ENCODE measurements around the gene NREP. TPM values are rescaled to one million over a fixed set of nuclear protein-coding genes. Genes with fewer than 3 reads are reported as not detected.

NREP gene
- total and polyA plus RNA-seq, 10 of the 15 experiments (the other 5 are each of a cell fraction or from before 2014, with no cell fraction given) = 20.6 to 117 (median 32.2) TPM

GRCh38 chr5:111805071-111805470, 48.1 kb upstream of the NREP start:
- ATAC-seq = no peak
- TF ChIP-seq PAX5 (IDR thresholded peaks at IDR 0.05; ENCODE audit: borderline replicate concordance, low read depth, low read length) (no peak), BCLAF1 (IDR thresholded peaks at IDR 0.05) (no peak), NFIC (IDR thresholded peaks at IDR 0.05; ENCODE audit: low read depth, low read length) (no peak), BHLHE40 (IDR thresholded peaks at IDR 0.05; ENCODE audit: borderline replicate concordance in 1 of 2, low read depth in 2 of 2, low read length in 1 of 2) (no peak), ZNF274 (IDR thresholded peaks at IDR 0.05; ENCODE audit: insufficient read depth, insufficient read length) (no peak), PML (IDR thresholded peaks at IDR 0.05; ENCODE audit: low read length) (no peak)
- intact Hi-C loops (cut with micrococcal nuclease; ENCODE audit: unreplicated experiment) = no loop called here
- in situ Hi-C loops (cut with MboI) = no loop called here
- CTCF ChIA-PET = no interaction called here
- Histone ChIP-seq H2AFZ (ENCODE audit: control insufficient read depth, low read depth, low read length) (no peak overlapping the region), H4K20me1 (ENCODE audit: control insufficient read depth, insufficient read depth) (no peaks in the 10 kb centered on the region), H3K36me3 (ENCODE audit: control insufficient read depth in 2 of 2, insufficient read depth in 2 of 2, low read length in 1 of 2) (no peaks in the 10 kb centered on the region), H3K27ac (ENCODE audit: control insufficient read depth, insufficient read depth) (no peak overlapping the region), H3K4me1 (ENCODE audit: control insufficient read depth, insufficient read depth, low read length) (no peaks in the 10 kb centered on the region), H3K27me3 (replicated peaks in 1 of 2; ENCODE audit: control insufficient read depth in 2 of 2, insufficient read depth in 2 of 2, low read length in 1 of 2) (no peaks in the 10 kb centered on the region), H3K4me2 (ENCODE audit: control insufficient read depth, insufficient read depth) (no peak overlapping the region), H3K9me3 (replicated peaks; ENCODE audit: control insufficient read depth, insufficient read depth, low read length) (no peaks in the 10 kb centered on the region), H3K4me3 (no peak overlapping the region), H3K9ac (ENCODE audit: control insufficient read depth, insufficient read depth, low read length) (no peak overlapping the region), H3K79me2 (ENCODE audit: control insufficient read depth, insufficient read depth, low read length) (no peaks in the 10 kb centered on the region)
- 16% methylated on average over 2 of the region's 2 CpGs for WGBS (ENCODE audit: insufficient coverage, insufficient replicate concordance, low lambda C conversion rate, missing lambda C conversion rate)
- BruUV-seq (replicated peaks) = no TSS peak
- FAIRE-seq = no peak
- RAD21 ChIA-PET (ENCODE audit: unreplicated experiment) = no interaction called here
- DNase-seq (ENCODE audit: low read depth, low spot score) = no peak
- SMC1A ChIA-PET (ENCODE audit: uncharacterized antibody, unreplicated experiment) = interaction anchor here (0.7 to 1.2 kb wide), 2 partner anchors 9 to 38 kb away, joined by 3 to 4 read pairs; no protein-coding TSS in a partner anchor
- POLR2A ChIA-PET = no interaction called here

All from GM12878 (cell line).